GM18499 (cell line): ENCODE data around the gene PTPRM.

ENCODE experiments used
- ATAC-seq: cut with Tn5 transposase; IDR thresholded peaks from one replicate; pipeline ENCODE4 v1.9.1; 2021; ENCODE audit warnings: moderate number of reproducible peaks; ENCODE audit not compliant: insufficient read depth, unreplicated experiment

The PTPRM gene

GRCh38 chr18:8063733-8064132 is 496.6 kb downstream of the PTPRM start:
- no peak for ATAC-seq

- no peak for ATAC-seq
Observed at GRCh38 chr18:8065284-8065683, 498.2 kb downstream of the PTPRM start.

GRCh38 chr18:8065773-8066172 is 498.7 kb downstream of the PTPRM start:
- no peak for ATAC-seq

- no peak for ATAC-seq
Observed at GRCh38 chr18:8069708-8070107, 502.6 kb downstream of the PTPRM start.

- no peak for ATAC-seq
Observed at GRCh38 chr18:8073167-8073566, 506.1 kb downstream of the PTPRM start.

- ATAC-seq: no peak
Observed at GRCh38 chr18:8080092-8080491, 513.0 kb downstream of the PTPRM start.

GRCh38 chr18:8081267-8081666 is 514.2 kb downstream of the PTPRM start:
- ATAC-seq: no peak

GRCh38 chr18:8081872-8082553 is 514.9 kb downstream of the PTPRM start:
- no peak for ATAC-seq

GRCh38 chr18:8084160-8084559 is 517.0 kb downstream of the PTPRM start:
- ATAC-seq: no peak

- ATAC-seq: no peak
Observed at GRCh38 chr18:8088626-8089025, 521.5 kb downstream of the PTPRM start.

GRCh38 chr18:8091035-8091434 is 523.9 kb downstream of the PTPRM start:
- no peak for ATAC-seq

GRCh38 chr18:8095947-8096570 is 528.9 kb downstream of the PTPRM start:
- ATAC-seq: no peak

- ATAC-seq: no peak
Observed at GRCh38 chr18:8097399-8097798, 530.3 kb downstream of the PTPRM start.

GRCh38 chr18:8097927-8098326 is 530.8 kb downstream of the PTPRM start:
- ATAC-seq: no peak

- no peak for ATAC-seq
Observed at GRCh38 chr18:8106603-8107002, 539.5 kb downstream of the PTPRM start.

- ATAC-seq: no peak
Observed at GRCh38 chr18:8107426-8107825, 540.3 kb downstream of the PTPRM start.

- ATAC-seq: no peak
Observed at GRCh38 chr18:8114480-8114879, 547.4 kb downstream of the PTPRM start.

GRCh38 chr18:8116341-8117005 is 549.4 kb downstream of the PTPRM start:
- ATAC-seq: no peak

- no peak for ATAC-seq
Observed at GRCh38 chr18:8117006-8117371, 549.9 kb downstream of the PTPRM start.

GRCh38 chr18:8121101-8121500 is 554.0 kb downstream of the PTPRM start:
- no peak for ATAC-seq

GRCh38 chr18:8121942-8122480 is 554.9 kb downstream of the PTPRM start:
- no peak for ATAC-seq
